ENCODE results near the gene RBBP6. TPM values are rescaled to one million over a fixed set of nuclear protein-coding genes. Genes with fewer than 3 reads are reported as not detected.
"Not testable (repeated sequence)": the region's sequence is repeated elsewhere in the genome, so short reads cannot be mapped to it uniquely, and the experiment has no call there.

RBBP6 gene
- total and polyA plus RNA-seq, 12 donors, result 31.8 to 57.8 (median 44.1) TPM

DNA sequence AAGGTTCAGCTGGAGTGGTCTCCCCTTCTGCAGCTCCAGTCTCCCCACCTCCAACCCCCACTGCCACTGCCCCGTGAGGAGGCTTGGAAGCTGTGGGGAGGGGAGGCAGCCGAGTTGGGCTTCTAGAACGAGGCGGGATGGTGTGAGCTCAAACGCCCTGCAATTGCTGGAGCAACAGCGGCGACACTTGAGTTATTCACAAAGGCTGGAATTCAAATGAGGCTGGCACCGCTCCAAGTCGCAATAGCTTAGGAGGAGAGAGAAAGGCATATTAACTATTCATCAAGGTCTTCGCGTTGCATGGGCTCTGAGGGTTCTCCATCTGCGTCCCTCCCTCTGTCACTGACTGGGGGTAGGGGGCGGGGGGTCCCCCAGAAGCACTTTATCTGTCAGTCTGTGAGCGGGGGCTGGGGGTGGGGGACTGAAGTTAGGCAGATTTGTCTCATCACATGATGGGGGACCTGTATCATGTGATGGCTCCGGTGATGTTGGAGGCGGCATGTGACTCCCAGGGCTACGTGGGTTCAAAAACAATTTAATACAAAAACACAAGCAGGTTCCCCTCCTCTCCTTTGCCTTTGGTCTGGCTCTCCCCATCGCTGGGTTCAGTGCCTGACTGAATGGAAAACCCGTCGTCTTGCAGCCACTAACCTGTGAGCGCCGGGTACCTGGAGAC is 70.5 kb downstream of the RBBP6 start:
- Histone ChIP-seq H3K27me3 (no peaks in the 10 kb centered on the region), H3K36me3 (replicated peaks in 1 of 2) (no peaks in the 10 kb centered on the region), H3K9me3 (replicated peaks in 1 of 3) (no peaks in the 10 kb centered on the region), H3K4me1 (replicated peaks in 1 of 2) (peaks cover 0 to 5% of the 10 kb centered on the region in 2 donors), H3K4me3 (peak overlapping the region in 1 of 4 donors; percentile 32), H3K27ac (peak overlapping the region in 1 of 5 donors; percentile 57)
- TF ChIP-seq, protein P1, sequence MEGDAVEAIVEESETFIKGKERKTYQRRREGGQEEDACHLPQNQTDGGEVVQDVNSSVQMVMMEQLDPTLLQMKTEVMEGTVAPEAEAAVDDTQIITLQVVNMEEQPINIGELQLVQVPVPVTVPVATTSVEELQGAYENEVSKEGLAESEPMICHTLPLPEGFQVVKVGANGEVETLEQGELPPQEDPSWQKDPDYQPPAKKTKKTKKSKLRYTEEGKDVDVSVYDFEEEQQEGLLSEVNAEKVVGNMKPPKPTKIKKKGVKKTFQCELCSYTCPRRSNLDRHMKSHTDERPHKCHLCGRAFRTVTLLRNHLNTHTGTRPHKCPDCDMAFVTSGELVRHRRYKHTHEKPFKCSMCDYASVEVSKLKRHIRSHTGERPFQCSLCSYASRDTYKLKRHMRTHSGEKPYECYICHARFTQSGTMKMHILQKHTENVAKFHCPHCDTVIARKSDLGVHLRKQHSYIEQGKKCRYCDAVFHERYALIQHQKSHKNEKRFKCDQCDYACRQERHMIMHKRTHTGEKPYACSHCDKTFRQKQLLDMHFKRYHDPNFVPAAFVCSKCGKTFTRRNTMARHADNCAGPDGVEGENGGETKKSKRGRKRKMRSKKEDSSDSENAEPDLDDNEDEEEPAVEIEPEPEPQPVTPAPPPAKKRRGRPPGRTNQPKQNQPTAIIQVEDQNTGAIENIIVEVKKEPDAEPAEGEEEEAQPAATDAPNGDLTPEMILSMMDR (IDR thresholded peaks at IDR 0.05), result no peak
- no peak for TF ChIP-seq POLR2A (IDR thresholded peaks at IDR 0.05)
- intact Hi-C loops (cut with DNase I), result no loop called here
- DNase-seq, result peak; percentile 37 to 77 (median 61)
- 4 to 11% (median 6%) methylated on average over 11 to 22 of the region's 22 CpGs for WGBS, 4 donors

DNA sequence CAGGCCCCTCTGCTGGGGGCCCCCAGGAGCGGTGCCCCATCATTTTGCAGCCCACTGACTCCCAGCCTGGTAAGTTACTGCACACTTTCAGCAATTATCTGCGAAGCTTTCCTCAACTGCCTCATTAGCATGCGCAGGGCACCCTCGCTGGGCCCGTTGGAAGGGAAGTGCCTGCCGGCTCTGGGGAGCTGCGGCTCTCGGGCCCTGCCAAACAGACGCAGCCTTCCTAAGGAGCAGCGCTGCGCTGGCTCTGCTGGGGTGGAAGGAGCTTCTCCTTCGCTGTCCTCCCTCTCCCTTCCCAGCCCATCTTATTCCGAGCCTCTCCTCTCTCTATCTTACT is 71.0 kb downstream of the RBBP6 start:
- WGBS, 4 donors, result 6 to 17% (median 15%) methylated on average over 5 to 13 of the region's 13 CpGs
- Histone ChIP-seq H3K27me3 (no peaks in the 10 kb centered on the region), H3K4me1 (replicated peaks in 1 of 2) (peaks cover 0 to 5% of the 10 kb centered on the region in 2 donors), H3K4me3 (peak overlapping the region in 1 of 4 donors; percentile 32), H3K9me3 (replicated peaks in 1 of 3) (no peaks in the 10 kb centered on the region), H3K36me3 (replicated peaks in 1 of 2) (no peaks in the 10 kb centered on the region), H3K27ac (peak overlapping the region in 1 of 5 donors; percentile 57)
- intact Hi-C loops (cut with DNase I), result no loop called here
- DNase-seq, result peak in 4 of 7 donors; percentile 10 to 24 (median 18)
- TF ChIP-seq, protein P1 (IDR thresholded peaks at IDR 0.05), result no peak
- TF ChIP-seq POLR2A (IDR thresholded peaks at IDR 0.05), result no peak

DNA sequence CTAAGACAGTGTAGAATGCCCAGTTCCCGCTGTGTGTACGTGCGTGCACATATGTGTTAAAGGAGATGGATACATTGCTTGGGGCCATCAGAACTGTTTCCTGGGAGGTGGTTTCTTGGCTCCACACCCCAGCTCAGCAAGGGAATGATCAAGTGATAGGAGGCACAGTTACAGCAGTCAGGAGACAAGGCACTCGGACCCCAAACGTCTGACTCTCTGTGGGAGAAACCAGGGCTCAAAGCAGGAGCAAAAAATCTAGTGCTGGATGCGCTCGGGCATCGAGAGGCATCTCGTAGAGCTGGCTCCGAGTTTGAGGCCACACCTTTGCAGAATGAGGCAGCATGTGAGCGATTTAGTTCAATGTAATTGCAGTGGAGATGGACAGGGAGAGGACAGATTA is 71.9 kb downstream of the RBBP6 start:
- TF ChIP-seq, protein P1 (IDR thresholded peaks at IDR 0.05), result no peak
- TF ChIP-seq POLR2A (IDR thresholded peaks at IDR 0.05), result no peak
- H3K4me1 ChIP-seq (replicated peaks in 1 of 2), result peaks cover 0 to 5% of the 10 kb centered on the region in 2 donors
- H3K36me3 ChIP-seq (replicated peaks in 1 of 2), result no peaks in the 10 kb centered on the region
- WGBS, 4 donors, result 78 to 87% (median 82%) methylated on average over 11 of the region's 11 CpGs
- H3K27ac ChIP-seq, result no peak overlapping the region
- H3K9me3 ChIP-seq (replicated peaks in 1 of 3), result no peaks in the 10 kb centered on the region
- no peak for DNase-seq
- H3K4me3 ChIP-seq, result no peak overlapping the region
- no peaks in the 10 kb centered on the region for H3K27me3 ChIP-seq
- intact Hi-C loops (cut with DNase I), result no loop called here

DNA sequence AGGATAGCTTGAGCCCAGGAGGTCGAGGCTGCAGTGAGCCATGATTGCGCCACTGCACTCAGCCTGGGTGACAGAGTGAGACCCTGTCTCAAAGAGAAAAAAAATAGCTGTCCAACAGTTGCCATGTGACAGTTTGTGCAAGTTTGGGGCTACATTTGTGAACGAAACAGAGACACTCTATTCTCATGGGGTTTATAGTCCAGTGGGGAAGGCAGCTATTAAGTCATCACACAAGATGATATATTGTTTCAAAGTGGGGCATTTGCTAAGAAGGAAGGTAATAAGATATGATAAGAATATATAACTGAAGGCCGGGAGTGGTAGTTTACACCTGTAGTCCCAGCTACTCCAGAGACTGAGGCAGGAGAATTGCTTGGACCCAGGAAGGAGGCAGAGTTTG is 73.3 kb downstream of the RBBP6 start:
- no peak for TF ChIP-seq POLR2A (IDR thresholded peaks at IDR 0.05)
- TF ChIP-seq, protein P1 (IDR thresholded peaks at IDR 0.05), result no peak

DNA sequence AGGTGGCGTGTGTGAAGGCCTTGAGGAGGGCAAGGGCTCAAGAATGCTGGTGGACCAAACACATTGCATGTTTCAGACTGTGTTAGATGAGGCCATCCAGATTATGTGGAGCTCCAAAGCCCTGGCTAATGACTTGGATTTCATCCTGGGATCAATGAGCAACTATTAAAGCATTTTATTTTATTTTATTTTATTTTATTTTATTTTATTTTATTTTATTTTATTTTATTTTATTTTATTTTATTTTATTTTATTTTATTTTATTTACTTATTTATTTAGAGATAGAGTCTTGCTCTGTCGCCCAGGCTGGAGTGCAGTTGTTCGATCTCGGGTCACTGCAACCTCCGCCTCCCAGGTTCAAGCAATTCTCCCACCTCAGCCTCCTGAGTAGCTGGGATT is 73.9 kb downstream of the RBBP6 start:
- H3K4me3 ChIP-seq; DNase-seq; H3K9me3 ChIP-seq (replicated peaks in 1 of 3); intact Hi-C loops (cut with DNase I); H3K4me1 ChIP-seq (replicated peaks in 1 of 2); H3K36me3 ChIP-seq (replicated peaks in 1 of 2); H3K27ac ChIP-seq; H3K27me3 ChIP-seq: not testable (repeated sequence)
- 94 to 96% (median 95%) methylated on average over 5 of the region's 5 CpGs for WGBS, 4 donors

More for the DNA sequence above, 73.3 kb downstream of the RBBP6 start:
- DNase-seq, result no peak
- Histone ChIP-seq H3K36me3 (replicated peaks in 1 of 2) (no peaks in the 10 kb centered on the region), H3K4me3 (no peak overlapping the region), H3K9me3 (replicated peaks in 1 of 3) (no peaks in the 10 kb centered on the region), H3K27ac (no peak overlapping the region), H3K27me3 (no peaks in the 10 kb centered on the region), H3K4me1 (replicated peaks in 1 of 2) (peaks cover 0 to 5% of the 10 kb centered on the region in 2 donors)
- intact Hi-C loops (cut with DNase I), result no loop called here
- 77 to 83% (median 81%) methylated on average over 4 of the region's 4 CpGs for WGBS, 4 donors

Measured in adrenal gland (tissue), 12 donors.